LNCAP (cell line): ENCODE data around the gene PREP.

Experiments
- TF ChIP-seq, protein P1 (sequence below): fragments of 450-650 bp; IDR thresholded peaks from 2 replicates; pipeline ENCODE4 v1.5.1; 2017; ENCODE audit warnings: mild to moderate bottlenecking

The PREP gene

DNA sequence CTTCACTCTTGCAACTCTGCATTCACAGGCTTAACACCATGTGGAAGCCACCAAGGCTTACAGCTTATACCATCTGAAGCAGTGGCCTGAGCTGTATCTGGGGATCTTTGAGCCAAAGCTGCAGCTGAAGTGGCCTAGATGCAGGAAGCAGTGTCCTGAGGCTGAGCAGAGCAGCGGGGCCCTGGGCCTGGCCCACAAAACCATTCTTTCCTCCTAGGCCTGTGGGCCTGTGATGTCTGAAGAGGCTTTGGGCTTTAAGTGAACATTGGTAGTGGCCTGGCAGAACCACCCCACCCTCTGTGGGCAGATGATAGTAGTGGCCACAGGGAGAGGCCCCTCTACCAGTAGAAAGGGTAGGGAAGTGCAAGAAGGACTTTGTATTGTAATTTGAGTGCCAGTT, 6.9 kb upstream of the PREP start:
- TF ChIP-seq, protein P1, sequence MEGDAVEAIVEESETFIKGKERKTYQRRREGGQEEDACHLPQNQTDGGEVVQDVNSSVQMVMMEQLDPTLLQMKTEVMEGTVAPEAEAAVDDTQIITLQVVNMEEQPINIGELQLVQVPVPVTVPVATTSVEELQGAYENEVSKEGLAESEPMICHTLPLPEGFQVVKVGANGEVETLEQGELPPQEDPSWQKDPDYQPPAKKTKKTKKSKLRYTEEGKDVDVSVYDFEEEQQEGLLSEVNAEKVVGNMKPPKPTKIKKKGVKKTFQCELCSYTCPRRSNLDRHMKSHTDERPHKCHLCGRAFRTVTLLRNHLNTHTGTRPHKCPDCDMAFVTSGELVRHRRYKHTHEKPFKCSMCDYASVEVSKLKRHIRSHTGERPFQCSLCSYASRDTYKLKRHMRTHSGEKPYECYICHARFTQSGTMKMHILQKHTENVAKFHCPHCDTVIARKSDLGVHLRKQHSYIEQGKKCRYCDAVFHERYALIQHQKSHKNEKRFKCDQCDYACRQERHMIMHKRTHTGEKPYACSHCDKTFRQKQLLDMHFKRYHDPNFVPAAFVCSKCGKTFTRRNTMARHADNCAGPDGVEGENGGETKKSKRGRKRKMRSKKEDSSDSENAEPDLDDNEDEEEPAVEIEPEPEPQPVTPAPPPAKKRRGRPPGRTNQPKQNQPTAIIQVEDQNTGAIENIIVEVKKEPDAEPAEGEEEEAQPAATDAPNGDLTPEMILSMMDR = no peak

DNA sequence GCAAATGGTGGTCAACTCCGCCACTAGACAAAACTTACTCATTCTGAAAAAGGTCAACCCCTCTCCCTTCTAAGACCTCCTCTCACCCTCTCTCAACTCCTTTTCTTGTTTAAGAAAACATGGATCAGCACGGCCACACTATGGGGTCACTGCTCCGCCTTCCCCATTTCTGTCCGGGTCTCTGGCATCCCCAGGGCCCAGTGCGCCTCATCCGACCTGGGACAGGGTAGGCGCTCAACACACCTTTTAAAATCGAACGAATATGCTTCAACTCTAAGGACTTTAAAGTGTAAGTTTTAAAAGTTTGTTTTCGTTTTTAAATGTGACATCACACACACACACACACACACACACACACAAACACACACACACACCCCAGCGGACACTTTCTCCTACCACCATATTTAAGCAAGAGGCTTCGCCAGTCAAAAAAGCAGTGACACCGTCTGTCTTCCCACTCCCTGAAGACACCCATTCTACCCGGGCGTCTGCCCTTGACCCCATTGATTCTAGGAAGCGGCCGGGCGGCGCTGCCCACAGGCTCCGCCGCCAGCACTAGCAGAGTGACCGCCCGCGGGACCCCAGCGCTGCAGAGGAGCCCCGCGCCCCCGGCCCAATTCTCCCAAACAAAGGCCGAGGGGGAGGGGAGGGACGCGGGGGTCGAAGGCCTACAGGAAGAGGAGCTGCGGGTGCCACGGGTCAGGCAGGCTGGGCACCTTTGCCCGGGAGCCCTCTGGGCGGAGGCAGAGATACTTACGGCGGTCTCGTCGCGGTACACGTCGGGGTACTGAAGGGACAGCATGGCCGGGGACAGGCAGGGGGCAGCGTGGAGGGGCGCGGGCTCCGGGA, 568 bp downstream of the PREP start:
- TF ChIP-seq, protein P1 = no peak

DNA sequence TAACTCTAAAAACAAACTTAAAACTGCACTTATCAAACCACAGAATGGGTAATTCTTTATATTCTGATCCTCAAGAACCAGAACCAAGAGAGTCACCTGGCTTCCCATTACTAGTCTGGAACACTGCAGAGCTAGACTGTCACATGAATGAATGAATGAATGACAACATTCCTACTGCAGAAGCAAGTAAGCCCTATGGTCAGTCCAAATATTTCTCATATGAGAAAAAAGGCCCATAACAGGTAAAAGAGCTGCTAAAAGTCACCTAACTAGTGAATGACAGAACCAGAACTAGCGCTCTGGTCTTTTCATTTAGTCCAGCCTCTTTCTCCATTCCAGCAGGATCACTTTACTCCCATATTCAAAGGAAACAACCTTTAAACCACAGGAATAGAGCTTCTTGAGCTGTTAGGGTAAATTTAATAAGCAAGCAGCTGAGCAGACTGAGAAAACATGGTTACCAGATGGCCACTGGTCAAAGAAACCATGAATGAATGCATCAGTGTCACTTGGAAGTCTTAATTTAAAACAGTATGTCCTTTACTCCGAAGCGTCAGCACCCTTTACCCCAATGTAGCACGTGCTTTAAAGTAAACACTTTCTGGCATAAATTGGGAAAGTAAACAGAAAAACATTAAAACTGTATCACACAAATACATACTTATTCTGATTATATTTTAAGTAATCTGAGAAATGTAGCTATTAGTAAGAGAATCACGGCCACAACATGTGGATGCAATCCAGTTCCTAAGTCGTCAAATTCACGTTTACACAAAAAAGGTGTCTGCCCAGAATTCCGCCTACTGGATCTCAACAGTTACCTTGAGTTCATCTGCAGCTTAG, 1.4 kb downstream of the PREP start:
- TF ChIP-seq, protein P1 = no peak

DNA sequence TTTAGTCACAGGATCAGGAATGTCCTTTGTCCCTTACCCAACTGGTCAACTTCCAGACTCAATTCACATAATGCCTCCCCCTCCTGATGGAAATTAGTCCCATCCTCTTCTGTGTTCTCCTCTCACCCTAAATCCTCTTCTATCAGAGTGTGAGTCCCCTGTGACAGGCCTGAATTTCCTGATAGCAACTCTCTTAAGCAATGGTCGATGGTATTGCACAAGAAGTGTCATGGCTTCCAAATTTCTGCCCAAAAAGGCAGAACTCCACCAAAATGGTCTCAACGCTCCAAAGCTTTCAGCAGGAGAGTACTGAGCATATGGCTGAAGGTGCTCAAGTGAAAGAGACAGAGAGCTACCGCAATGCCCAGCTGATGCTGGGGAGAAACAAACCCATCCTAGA, 2.4 kb downstream of the PREP start:
- TF ChIP-seq, protein P1 = no peak

DNA sequence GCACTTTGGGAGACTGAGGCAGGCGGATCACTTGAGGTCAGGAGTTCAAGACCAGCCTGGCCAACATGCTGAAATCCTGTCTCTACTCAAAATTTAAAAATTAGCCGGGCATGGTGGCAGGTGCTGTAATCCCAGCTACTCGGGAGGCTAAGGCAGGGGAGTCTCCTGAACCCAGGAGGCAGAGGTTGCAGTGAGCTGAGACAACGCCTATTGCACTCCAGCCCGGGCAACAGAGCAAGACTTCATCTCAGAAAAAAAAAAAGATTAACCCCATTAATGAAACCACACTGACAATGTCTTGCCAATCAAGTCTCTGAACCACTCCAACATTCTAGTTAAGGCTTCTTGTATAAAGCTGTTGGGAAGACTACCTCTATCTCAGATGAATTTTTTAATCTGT, 4.0 kb downstream of the PREP start:
- TF ChIP-seq, protein P1 = no peak

DNA sequence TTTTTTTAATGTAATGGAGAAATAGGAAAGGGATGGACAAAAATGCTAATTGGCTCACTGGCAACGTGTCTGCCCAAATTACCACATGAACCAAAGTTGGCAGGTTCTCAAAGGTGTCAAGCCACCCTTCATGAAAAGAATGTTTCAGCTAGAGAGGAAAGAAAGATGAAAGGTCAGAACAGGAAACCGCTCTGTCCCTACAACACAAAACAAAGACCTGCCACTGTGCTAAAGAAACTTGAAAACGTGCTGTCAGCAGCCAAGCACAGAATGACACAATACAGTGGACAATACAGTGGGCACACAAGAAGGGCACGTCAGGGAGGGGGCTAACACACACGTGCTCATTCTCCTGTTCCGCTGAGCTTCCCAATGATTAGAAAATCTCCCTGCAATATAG, 4.9 kb downstream of the PREP start:
- TF ChIP-seq, protein P1 = no peak

DNA sequence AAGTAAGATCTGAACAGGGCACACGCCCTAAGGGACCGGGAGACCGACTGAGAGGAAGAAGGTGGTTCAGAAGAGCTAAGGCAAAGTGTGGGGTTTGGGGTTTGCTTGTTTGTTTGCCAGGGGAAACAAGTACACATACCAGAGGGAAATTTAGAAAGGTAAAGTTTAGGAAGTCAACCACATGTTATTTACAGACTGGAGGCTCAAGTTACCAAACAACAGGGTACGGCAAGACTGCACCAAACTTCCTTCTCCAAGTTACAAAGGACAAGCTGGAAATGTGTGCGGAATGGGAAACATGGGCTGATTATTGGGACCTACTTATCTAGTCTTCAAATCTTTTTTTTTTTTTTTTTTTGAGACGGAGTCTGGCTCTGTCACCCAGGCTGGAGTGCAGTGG, 11.2 kb downstream of the PREP start:
- TF ChIP-seq, protein P1 = no peak
